Endothelial cell of hepatic sinusoid (primary cell): Measurements from ENCODE around the gene BTBD16.

Experiments used
- in situ Hi-C: cut with HindIII; loops from 2 replicates; pipeline ENCODE4 v1.10.0; 2017; ENCODE audit warnings: low sequenced_read_pairs

Gene BTBD16

DNA sequence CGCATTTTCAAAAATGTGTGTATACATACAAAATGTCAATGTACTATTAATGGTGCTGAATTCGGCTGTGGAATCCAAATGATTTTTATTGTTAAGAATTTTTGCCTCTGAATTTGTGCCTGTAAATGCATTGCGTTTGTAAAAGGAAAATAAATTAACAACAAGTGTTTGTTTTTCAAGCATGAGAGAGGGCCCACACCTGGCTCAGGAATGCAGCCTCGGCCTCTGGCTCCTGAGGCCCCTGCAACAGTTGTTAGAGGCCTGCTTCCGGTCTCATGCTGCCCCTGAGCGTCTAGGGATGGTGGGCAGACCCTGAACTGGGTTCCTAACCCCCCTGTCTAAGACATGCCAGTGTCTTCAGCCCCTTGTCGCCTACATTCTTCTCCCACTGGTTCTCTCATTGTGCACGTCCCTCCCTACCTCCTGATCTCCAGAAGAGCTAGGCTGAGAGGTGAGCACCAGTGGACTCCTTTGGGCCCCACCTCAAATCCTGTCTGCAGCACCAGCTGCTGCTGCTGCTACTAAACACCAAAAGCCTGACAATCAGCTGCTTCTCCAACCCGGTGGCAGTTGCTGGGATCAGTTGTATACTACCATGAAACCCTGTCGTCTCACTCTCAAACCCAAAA, 1.9 kb upstream of the BTBD16 start:
- in situ Hi-C loops: no loop called here

DNA sequence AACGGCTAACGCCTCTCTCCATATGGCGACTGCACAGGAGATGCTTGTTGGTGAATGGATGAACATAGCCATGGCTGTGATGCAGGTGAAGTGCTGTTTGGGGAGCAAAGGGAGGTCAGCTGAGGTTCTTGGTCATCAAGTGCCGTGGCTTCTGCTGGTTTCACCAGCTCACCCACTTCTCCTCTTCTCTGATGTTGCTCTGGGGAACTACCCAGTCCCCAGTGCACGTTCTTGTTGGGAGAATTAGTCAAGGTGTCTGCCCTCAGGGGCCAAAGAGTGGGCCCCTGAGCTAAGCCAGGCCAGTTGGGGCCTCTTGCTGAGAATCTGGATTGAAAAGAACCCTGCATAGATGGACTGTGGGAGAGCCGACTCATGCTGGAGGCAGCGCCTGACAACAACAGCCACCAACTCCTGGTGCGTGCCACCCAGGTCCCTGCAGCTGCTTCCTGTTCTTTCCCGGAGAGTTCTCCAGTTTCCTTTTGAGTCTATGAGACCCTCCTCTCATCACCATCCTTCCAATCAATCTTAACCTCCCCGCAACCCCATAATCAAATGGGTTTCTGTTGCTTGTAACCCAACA, 3.0 kb downstream of the BTBD16 start:
- in situ Hi-C loops: no loop called here

GRCh38 chr10:122276611-122277208, 5.6 kb downstream of the BTBD16 start:
- in situ Hi-C loops: no loop called here

GRCh38 chr10:122277526-122278136, 6.5 kb downstream of the BTBD16 start:
- in situ Hi-C loops: no loop called here

GRCh38 chr10:122279725-122280141, 8.6 kb downstream of the BTBD16 start:
- in situ Hi-C loops: no loop called here

DNA sequence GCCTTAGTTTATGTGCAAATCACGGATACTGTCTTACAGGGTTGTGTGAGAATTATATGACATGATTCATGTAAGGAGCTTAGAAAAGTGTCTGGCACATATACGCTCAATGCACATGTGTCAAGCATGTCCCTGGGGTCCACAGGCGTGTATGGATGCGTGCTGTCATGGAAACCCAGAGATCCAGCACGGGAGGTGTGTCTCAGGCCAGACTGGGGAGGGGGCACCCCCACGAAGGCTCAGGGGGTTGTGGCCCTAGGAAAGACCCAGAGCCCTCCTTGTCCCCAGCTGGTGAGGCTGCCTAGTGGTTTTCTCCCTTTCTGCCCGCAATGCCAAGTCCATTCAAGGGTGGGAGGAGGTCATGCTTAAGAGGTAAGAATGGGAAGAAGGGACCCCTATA, 9.1 kb downstream of the BTBD16 start:
- in situ Hi-C loops: no loop called here

DNA sequence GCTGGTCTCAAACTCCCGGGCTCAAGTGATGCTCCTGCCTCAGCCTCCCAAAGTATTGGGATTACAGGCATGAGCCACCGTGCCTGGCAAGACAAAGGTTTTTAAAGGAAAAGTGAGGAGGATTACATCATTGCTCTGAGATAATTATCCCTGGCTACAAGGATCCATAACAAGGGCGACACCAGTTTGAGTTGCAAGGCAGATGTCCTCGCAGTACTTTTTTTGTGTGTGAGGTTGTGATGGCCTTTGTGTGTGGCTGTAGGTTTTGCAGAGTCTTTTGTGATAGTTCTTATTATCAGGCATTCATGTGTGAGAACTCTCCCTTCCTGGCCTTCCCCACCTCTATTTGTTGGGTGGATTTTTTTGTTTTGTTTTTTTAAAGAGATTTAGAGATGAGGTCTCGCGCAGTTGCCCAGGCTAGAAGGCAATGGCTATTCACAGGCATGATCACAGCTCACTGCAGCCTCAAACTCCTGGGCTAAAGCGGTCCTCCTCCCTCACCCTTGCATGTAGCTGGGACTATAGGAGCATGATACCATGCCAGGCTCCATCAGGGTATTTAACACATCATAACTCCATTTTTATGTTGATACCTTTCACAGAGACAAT, 10.0 kb downstream of the BTBD16 start:
- in situ Hi-C loops: no loop called here

GRCh38 chr10:122281751-122282150, 10.7 kb downstream of the BTBD16 start:
- in situ Hi-C loops: no loop called here

DNA sequence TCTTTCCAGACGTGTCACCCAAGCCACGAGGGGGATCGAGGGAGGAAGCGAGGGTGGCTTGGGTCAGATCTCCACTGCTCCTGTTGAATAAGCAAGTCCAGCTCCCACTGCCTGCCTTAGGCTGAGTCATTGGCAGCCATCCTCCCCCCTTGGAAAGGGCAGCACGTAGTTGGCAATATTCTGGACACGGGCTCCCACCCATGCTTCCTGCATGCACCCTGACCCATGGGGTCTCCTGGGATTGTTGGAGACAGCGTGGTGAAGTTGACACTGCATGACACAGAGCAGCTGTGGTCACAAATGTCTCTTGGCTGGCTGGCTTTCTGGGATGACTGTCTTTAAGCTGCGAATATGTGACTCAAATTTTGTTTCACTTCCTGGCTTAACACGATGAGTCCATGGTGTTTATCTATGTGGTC, 11.2 kb downstream of the BTBD16 start:
- in situ Hi-C loops: no loop called here

DNA sequence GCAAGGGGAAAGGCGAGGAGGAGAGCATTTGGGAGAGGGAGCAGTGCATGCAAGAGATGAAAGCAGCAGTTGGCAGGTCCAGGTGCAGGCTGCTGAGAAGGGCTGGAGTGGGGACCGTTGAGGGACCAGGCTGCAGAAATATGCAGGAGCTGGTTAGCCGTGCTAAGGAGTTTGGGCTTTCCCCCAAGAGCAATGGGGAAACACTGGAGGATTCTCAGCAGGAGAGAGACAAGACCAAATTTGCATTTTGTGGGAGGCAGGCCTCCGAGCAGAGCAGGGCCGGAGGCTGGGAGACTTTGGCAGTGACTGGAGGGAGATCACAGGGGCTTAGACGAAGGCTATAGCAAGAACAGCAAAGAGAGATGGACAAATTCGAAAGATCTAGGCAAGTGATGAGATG, 11.8 kb downstream of the BTBD16 start:
- in situ Hi-C loops: no loop called here

GRCh38 chr10:122285506-122286444, 14.7 kb downstream of the BTBD16 start:
- in situ Hi-C loops: no loop called here

DNA sequence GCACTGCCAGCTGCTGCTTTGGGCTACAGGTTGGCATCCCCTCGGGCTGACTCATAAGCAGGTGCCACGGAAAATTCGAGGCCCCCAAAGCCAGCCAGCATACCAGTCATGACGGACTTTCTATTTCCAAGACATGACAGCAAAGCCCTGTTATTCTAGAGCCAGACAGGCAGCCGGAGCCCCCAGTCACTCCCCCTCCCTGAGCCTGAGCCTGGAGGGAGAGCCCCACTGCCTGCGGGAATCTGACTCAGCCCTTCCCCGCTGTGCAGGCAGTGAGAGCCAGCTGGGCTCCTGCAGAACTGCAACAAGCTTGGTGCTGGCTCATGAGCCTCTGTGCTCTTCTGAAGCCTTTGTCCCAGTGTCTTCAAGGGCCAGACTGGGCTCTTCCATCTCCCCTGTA, 15.8 kb downstream of the BTBD16 start:
- in situ Hi-C loops: no loop called here

DNA sequence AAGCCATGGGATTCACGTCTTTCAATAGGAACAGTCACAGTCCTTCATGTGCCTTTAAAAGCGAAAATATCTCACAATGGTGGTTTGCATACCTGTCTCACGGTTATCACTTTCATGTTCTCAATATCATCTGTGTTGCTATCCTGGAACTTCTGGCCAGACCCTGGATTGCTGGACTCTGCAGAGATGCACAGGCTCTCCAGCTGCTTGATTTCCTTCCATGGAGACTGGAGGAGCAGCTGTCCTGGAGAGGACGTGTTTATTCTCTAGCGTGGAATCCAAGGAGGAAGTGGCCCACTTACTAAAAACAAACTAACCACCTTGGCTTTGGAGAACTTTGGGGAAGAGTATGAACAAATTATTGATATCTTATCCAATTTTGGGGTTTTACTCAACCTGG, 16.5 kb downstream of the BTBD16 start:
- in situ Hi-C loops: no loop called here

DNA sequence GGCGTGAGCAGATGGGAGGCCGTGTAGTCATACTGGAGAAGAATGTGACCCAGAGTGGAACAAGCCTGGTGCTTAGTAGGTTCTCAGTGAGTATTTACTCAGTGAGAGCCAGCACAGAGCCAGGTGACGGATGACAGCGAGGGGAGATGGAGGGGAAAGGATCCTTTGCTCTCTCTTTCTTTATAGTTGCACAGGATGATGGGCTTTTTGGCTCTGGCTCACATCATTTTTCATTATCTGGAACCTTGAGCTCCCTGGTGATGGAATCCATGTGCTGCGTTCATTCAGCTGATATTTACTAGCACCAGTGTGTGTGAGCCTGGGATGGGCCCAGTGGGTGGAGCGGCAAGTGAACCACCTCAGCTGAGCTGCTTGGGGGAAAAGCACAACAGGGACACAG, 17.2 kb downstream of the BTBD16 start:
- in situ Hi-C loops: no loop called here

- in situ Hi-C loops: no loop called here
Observed at GRCh38 chr10:122288917-122289316, 17.8 kb downstream of the BTBD16 start.

DNA sequence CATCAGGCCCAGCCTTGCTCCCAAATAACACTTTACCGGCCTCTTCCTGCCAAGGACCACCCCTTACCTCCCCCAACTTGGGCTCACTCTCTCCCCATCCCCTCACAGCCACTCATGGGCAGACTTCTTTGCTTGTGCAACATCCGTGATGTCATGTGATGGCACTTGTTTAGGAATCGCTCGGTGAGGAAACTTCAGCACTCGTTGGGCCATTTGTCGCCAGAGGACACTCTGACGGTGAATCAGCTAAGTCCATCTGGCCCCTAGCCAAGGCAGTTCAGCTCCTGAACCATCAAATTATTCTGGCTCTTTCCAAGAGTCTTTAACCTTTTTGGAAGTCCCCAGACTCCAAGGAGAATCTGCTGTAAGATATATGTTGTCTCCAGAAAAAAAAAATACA, 19.2 kb downstream of the BTBD16 start:
- in situ Hi-C loops: no loop called here

GRCh38 chr10:122290833-122291532, 19.9 kb downstream of the BTBD16 start:
- in situ Hi-C loops: no loop called here

DNA sequence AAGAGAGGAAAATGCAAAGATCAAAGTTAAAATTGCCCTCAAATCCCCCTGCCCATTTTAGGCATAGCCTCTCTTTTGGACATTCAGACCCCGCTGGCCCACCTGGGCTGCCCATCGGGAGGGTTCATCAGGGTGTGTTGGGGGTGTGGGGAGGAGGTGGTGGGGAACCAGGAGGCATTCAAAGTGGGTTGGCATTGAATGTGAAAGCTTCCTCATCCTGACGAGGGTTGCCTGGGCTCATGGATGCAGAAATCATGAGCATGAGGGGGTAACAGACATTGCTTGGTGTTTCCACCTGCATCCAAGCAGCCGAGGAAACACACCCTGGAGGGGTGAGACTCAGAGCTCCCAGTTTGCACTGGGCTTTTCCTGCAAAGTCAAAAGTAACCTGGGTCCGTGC, 20.6 kb downstream of the BTBD16 start:
- in situ Hi-C loops: no loop called here

- in situ Hi-C loops: no loop called here
Observed at GRCh38 chr10:122292376-122292775, 21.3 kb downstream of the BTBD16 start.
